ENCODE results near the gene SP3. TPM values are rescaled to one million over a fixed set of nuclear protein-coding genes. Genes with fewer than 3 reads are reported as not detected.
"Not testable (repeated sequence)": the region's sequence is repeated elsewhere in the genome, so short reads cannot be mapped to it uniquely, and the experiment has no call there.

The SP3 gene
- total RNA-seq, 5 donors from 2014 or later (not counting 1 experiment from before 2014, with no cell fraction given) = 107 to 150 (median 123) TPM

GRCh38 chr2:173889464-173889863 lies 75.7 kb downstream of the SP3 start:
- ATAC-seq (replicated peaks in 1 of 4); CTCF ChIA-PET: not testable (repeated sequence)

GRCh38 chr2:173886613-173887012 lies 78.6 kb downstream of the SP3 start:
- Mint-ChIP-seq H3K4me1 (peaks cover under 1 to 4% (median 4%) of the 10 kb centered on the region in 3 donors), H3K36me3 (peaks cover 5% of the 10 kb centered on the region), H3K9me3 (peaks cover 0 to 16% (median 5%) of the 10 kb centered on the region in 3 donors), H3K27ac (no peak overlapping the region), H3K4me3 (no peak overlapping the region), H3K27me3 (peaks cover 10 to 19% of the 10 kb centered on the region in 2 donors)
- H3K4me1 ChIP-seq (ENCODE audit: control insufficient read depth in 1 of 2, extremely low read depth in 1 of 2, insufficient read depth in 2 of 2, low read length in 2 of 2) = no peaks in the 10 kb centered on the region
- CTCF ChIA-PET = interaction anchor here in 1 of 2 donors (0.7 kb wide), 1 partner anchor 112 kb away, joined by 3 read pairs; no protein-coding TSS in a partner anchor
- peaks cover 0 to 9% of the 10 kb centered on the region in 2 experiments for H3K27me3 ChIP-seq (replicated peaks in 1 of 2; ENCODE audit: control insufficient read depth in 2 of 2, extremely low read depth in 1 of 2, insufficient read depth in 2 of 2, low read length in 1 of 2)
- H3K9me3 ChIP-seq = no peaks in the 10 kb centered on the region
- no peak overlapping the region for H3K4me3 ChIP-seq (ENCODE audit: control insufficient read depth in 1 of 2, extremely low read depth in 1 of 2, low read length in 1 of 2)
- 88% methylated on average over 2 of the region's 3 CpGs for WGBS (ENCODE audit: insufficient coverage)
- DNase-seq (no peak), ATAC-seq (replicated peaks in 1 of 4) (no peak)
- no peak overlapping the region for H3K27ac ChIP-seq (ENCODE audit: low read length)
- H3K36me3 ChIP-seq (ENCODE audit: control insufficient read depth in 2 of 2, extremely low read depth in 1 of 2, insufficient read depth in 1 of 2, low read length in 1 of 2) = no peaks in the 10 kb centered on the region
- POLR2A ChIA-PET = no interaction called here

More at GRCh38 chr2:173889464-173889863, 75.7 kb downstream of the SP3 start:
- H3K36me3 Mint-ChIP-seq; H3K27ac Mint-ChIP-seq; H3K4me1 ChIP-seq (ENCODE audit: control insufficient read depth in 1 of 2, extremely low read depth in 1 of 2, insufficient read depth in 2 of 2, low read length in 2 of 2); H3K4me3 ChIP-seq (ENCODE audit: control insufficient read depth in 1 of 2, extremely low read depth in 1 of 2, low read length in 1 of 2); H3K36me3 ChIP-seq (ENCODE audit: control insufficient read depth in 2 of 2, extremely low read depth in 1 of 2, insufficient read depth in 1 of 2, low read length in 1 of 2); H3K9me3 ChIP-seq; H3K4me3 Mint-ChIP-seq; H3K27me3 ChIP-seq (replicated peaks in 1 of 2; ENCODE audit: control insufficient read depth in 2 of 2, extremely low read depth in 1 of 2, insufficient read depth in 2 of 2, low read length in 1 of 2); DNase-seq; H3K27ac ChIP-seq (ENCODE audit: low read length); POLR2A ChIA-PET: not testable (repeated sequence)
- Mint-ChIP-seq H3K27me3 (peaks cover 14 to 22% of the 10 kb centered on the region in 2 donors), H3K4me1 (peaks cover 9 to 14% (median 13%) of the 10 kb centered on the region in 3 donors), H3K9me3 (peaks cover 0 to 16% (median 5%) of the 10 kb centered on the region in 3 donors)
- 91% methylated on average over 1 of the region's 1 CpG for WGBS (ENCODE audit: insufficient coverage)

GRCh38 chr2:173884025-173884802 lies 81.0 kb downstream of the SP3 start:
- peak in 23 of 35 experiments; percentile 2 to 53 (median 20) for DNase-seq
- H3K4me3 ChIP-seq (ENCODE audit: control insufficient read depth in 1 of 2, extremely low read depth in 1 of 2, low read length in 1 of 2) = no peak overlapping the region
- CTCF ChIA-PET = interaction anchor here in 1 of 2 donors (1.2 kb wide), 1 partner anchor 457 kb away, joined by 8 read pairs; no protein-coding TSS in a partner anchor
- no peaks in the 10 kb centered on the region for H3K9me3 ChIP-seq
- POLR2A ChIA-PET = interaction anchor here in 1 of 2 donors (0.6 kb wide), 3 partner anchors 163 to 1799 kb away, joined by 3 to 4 read pairs (median 3); partner anchors contain the start of gene DLX1
- peaks cover 0 to 13% (median 5%) of the 10 kb centered on the region in 3 donors for H3K9me3 Mint-ChIP-seq
- H3K4me1 Mint-ChIP-seq = peaks cover 0 to 2% (median 0%) of the 10 kb centered on the region in 3 donors
- WGBS (ENCODE audit: insufficient coverage) = 100% methylated on average over 1 of the region's 2 CpGs
- peaks cover 5% of the 10 kb centered on the region for H3K36me3 Mint-ChIP-seq
- no peak overlapping the region for H3K4me3 Mint-ChIP-seq
- no peak overlapping the region for H3K27ac Mint-ChIP-seq
- H3K27ac ChIP-seq (ENCODE audit: low read length) = no peak overlapping the region
- H3K27me3 ChIP-seq (replicated peaks in 1 of 2; ENCODE audit: control insufficient read depth in 2 of 2, extremely low read depth in 1 of 2, insufficient read depth in 2 of 2, low read length in 1 of 2) = peaks cover 0 to 4% of the 10 kb centered on the region in 2 experiments
- no peaks in the 10 kb centered on the region for H3K4me1 ChIP-seq (ENCODE audit: control insufficient read depth in 1 of 2, extremely low read depth in 1 of 2, insufficient read depth in 2 of 2, low read length in 2 of 2)
- H3K36me3 ChIP-seq (ENCODE audit: control insufficient read depth in 2 of 2, extremely low read depth in 1 of 2, insufficient read depth in 1 of 2, low read length in 1 of 2) = no peaks in the 10 kb centered on the region
- peaks cover 18 to 23% of the 10 kb centered on the region in 2 donors for H3K27me3 Mint-ChIP-seq
- ATAC-seq (replicated peaks in 1 of 4) = peak in 1 of 4 experiments; percentile 40

- Mint-ChIP-seq H3K4me3 (no peak overlapping the region), H3K4me1 (peaks cover 0 to 2% (median 0%) of the 10 kb centered on the region in 3 donors), H3K36me3 (no peaks in the 10 kb centered on the region), H3K27ac (no peak overlapping the region), H3K9me3 (no peaks in the 10 kb centered on the region), H3K27me3 (peaks cover 19 to 22% of the 10 kb centered on the region in 2 donors)
- H3K4me1 ChIP-seq (ENCODE audit: control insufficient read depth in 1 of 2, extremely low read depth in 1 of 2, insufficient read depth in 2 of 2, low read length in 2 of 2) = no peaks in the 10 kb centered on the region
- no peaks in the 10 kb centered on the region for H3K9me3 ChIP-seq
- DNase-seq (no peak), ATAC-seq (replicated peaks in 1 of 4) (no peak)
- H3K36me3 ChIP-seq (ENCODE audit: control insufficient read depth in 2 of 2, extremely low read depth in 1 of 2, insufficient read depth in 1 of 2, low read length in 1 of 2) = no peaks in the 10 kb centered on the region
- CTCF ChIA-PET = interaction anchor here in 1 of 2 donors (1.0 kb wide), 1 partner anchor 8 kb away, joined by 3 read pairs; no protein-coding TSS in a partner anchor
- WGBS (ENCODE audit: insufficient coverage) = 100% methylated on average over 1 of the region's 3 CpGs
- H3K27me3 ChIP-seq (replicated peaks in 1 of 2; ENCODE audit: control insufficient read depth in 2 of 2, extremely low read depth in 1 of 2, insufficient read depth in 2 of 2, low read length in 1 of 2) = peaks cover 0 to 3% of the 10 kb centered on the region in 2 experiments
- POLR2A ChIA-PET = no interaction called here
- H3K27ac ChIP-seq (ENCODE audit: low read length) = no peak overlapping the region
- H3K4me3 ChIP-seq (ENCODE audit: control insufficient read depth in 1 of 2, extremely low read depth in 1 of 2, low read length in 1 of 2) = no peak overlapping the region
Observed at GRCh38 chr2:173881886-173882285, 83.3 kb downstream of the SP3 start.

GRCh38 chr2:173881461-173881860 lies 83.7 kb downstream of the SP3 start:
- ChIA-PET CTCF (no interaction called here), POLR2A (no interaction called here)
- H3K9me3 Mint-ChIP-seq = no peaks in the 10 kb centered on the region
- H3K4me3 Mint-ChIP-seq = no peak overlapping the region
- DNase-seq (no peak), ATAC-seq (replicated peaks in 1 of 4) (no peak)
- H3K27ac ChIP-seq (ENCODE audit: low read length) = no peak overlapping the region
- H3K36me3 ChIP-seq (ENCODE audit: control insufficient read depth in 2 of 2, extremely low read depth in 1 of 2, insufficient read depth in 1 of 2, low read length in 1 of 2) = no peaks in the 10 kb centered on the region
- no peak overlapping the region for H3K4me3 ChIP-seq (ENCODE audit: control insufficient read depth in 1 of 2, extremely low read depth in 1 of 2, low read length in 1 of 2)
- H3K36me3 Mint-ChIP-seq = no peaks in the 10 kb centered on the region
- H3K9me3 ChIP-seq = no peaks in the 10 kb centered on the region
- H3K4me1 Mint-ChIP-seq = peaks cover 0 to 2% (median 0%) of the 10 kb centered on the region in 3 donors
- H3K27ac Mint-ChIP-seq = no peak overlapping the region
- no peaks in the 10 kb centered on the region for H3K4me1 ChIP-seq (ENCODE audit: control insufficient read depth in 1 of 2, extremely low read depth in 1 of 2, insufficient read depth in 2 of 2, low read length in 2 of 2)
- peaks cover 0 to 3% of the 10 kb centered on the region in 2 experiments for H3K27me3 ChIP-seq (replicated peaks in 1 of 2; ENCODE audit: control insufficient read depth in 2 of 2, extremely low read depth in 1 of 2, insufficient read depth in 2 of 2, low read length in 1 of 2)
- peaks cover 19 to 22% of the 10 kb centered on the region in 2 donors for H3K27me3 Mint-ChIP-seq
- WGBS (ENCODE audit: insufficient coverage) = 33% methylated on average over 2 of the region's 4 CpGs

GRCh38 chr2:173880561-173880960 lies 84.6 kb downstream of the SP3 start:
- CTCF ChIA-PET = no interaction called here
- H3K36me3 Mint-ChIP-seq = no peaks in the 10 kb centered on the region
- no peaks in the 10 kb centered on the region for H3K4me1 ChIP-seq (ENCODE audit: control insufficient read depth in 1 of 2, extremely low read depth in 1 of 2, insufficient read depth in 2 of 2, low read length in 2 of 2)
- ATAC-seq (replicated peaks in 1 of 4) = no peak
- no peak overlapping the region for H3K27ac ChIP-seq (ENCODE audit: low read length)
- no peak overlapping the region for H3K27ac Mint-ChIP-seq
- no peak for DNase-seq
- H3K27me3 Mint-ChIP-seq = peaks cover 18 to 22% of the 10 kb centered on the region in 2 donors
- H3K9me3 ChIP-seq = no peaks in the 10 kb centered on the region
- H3K4me3 Mint-ChIP-seq = no peak overlapping the region
- peaks cover 0 to 8% of the 10 kb centered on the region in 2 experiments for H3K27me3 ChIP-seq (replicated peaks in 1 of 2; ENCODE audit: control insufficient read depth in 2 of 2, extremely low read depth in 1 of 2, insufficient read depth in 2 of 2, low read length in 1 of 2)
- H3K4me3 ChIP-seq (ENCODE audit: control insufficient read depth in 1 of 2, extremely low read depth in 1 of 2, low read length in 1 of 2) = no peak overlapping the region
- 63% methylated on average over 2 of the region's 6 CpGs for WGBS (ENCODE audit: insufficient coverage)
- POLR2A ChIA-PET = no interaction called here
- H3K36me3 ChIP-seq (ENCODE audit: control insufficient read depth in 2 of 2, extremely low read depth in 1 of 2, insufficient read depth in 1 of 2, low read length in 1 of 2) = no peaks in the 10 kb centered on the region
- peaks cover 0 to 2% (median 0%) of the 10 kb centered on the region in 3 donors for H3K4me1 Mint-ChIP-seq
- H3K9me3 Mint-ChIP-seq = no peaks in the 10 kb centered on the region

Data from T-cell (primary cell).